Muscle of leg (tissue), 11 donors: ENCODE data around the gene RBP2. TPM values are rescaled to one million over a fixed set of nuclear protein-coding genes. Genes with fewer than 3 reads are reported as not detected.
"Not testable (repeated sequence)": the region's sequence is repeated elsewhere in the genome, so short reads cannot be mapped to it uniquely, and the experiment has no call there.

Source experiments
- DNase-seq: peaks from one replicate; pipeline ENCODE4 v3.0.0; 2013
- H3K27ac ChIP-seq: one replicate; pipeline ENCODE4 v1.5.1; 2013; ENCODE audit warnings: mild to moderate bottlenecking, low read length, control low read depth
- H3K27me3 ChIP-seq: one replicate; pipeline ENCODE4 v1.6.1; 2013; ENCODE audit warnings: low read length; ENCODE audit not compliant: control insufficient read depth, insufficient read depth
- H3K36me3 ChIP-seq: one replicate; pipeline ENCODE4 v1.6.1; 2013; ENCODE audit warnings: low read length; ENCODE audit not compliant: control insufficient read depth, insufficient read depth
- H3K4me1 ChIP-seq: one replicate; pipeline ENCODE4 v1.6.1; 2013; ENCODE audit warnings: low read length; ENCODE audit not compliant: control insufficient read depth, insufficient read depth
- H3K4me3 ChIP-seq: one replicate; pipeline ENCODE4 v1.5.1; 2013; ENCODE audit warnings: low read length, control low read depth
- H3K9me3 ChIP-seq: replicated peaks from 2 replicates; pipeline ENCODE4 v1.6.1; 2013; ENCODE audit warnings: low read depth, low read length; ENCODE audit not compliant: control insufficient read depth
- WGBS: methylation state at CpG from one replicate; pipeline ENCODE4 v1.1.5; 2013; ENCODE audit warnings: missing lambda C conversion rate; ENCODE audit not compliant: insufficient coverage; 5-methylcytosine and 5-hydroxymethylcytosine counted together
- polyA plus RNA-seq, 8 donors: library from polyadenylated mRNA; unstranded; fragments of 120-200 nt; gene quantifications; one replicate each; pipeline versions ENCODE4 v1.2.1 to v1.2.3, GENCODE V29; 2013; ENCODE audit warnings: inconsistent platforms in 1 of 8, low replicate concordance in 1 of 8; ENCODE audit not compliant: insufficient read length in 8 of 8, insufficient read depth in 1 of 8
- total RNA-seq: library from RNA; stranded (reverse); fragments of 120-200 nt; gene quantifications from one replicate; pipeline ENCODE4 v1.2.4, GENCODE V29; 2013

RBP2 gene
- total and polyA plus RNA-seq, 9 donors, result 0.41 to 81.1 (median 1.4) TPM; not detected in 4

DNA sequence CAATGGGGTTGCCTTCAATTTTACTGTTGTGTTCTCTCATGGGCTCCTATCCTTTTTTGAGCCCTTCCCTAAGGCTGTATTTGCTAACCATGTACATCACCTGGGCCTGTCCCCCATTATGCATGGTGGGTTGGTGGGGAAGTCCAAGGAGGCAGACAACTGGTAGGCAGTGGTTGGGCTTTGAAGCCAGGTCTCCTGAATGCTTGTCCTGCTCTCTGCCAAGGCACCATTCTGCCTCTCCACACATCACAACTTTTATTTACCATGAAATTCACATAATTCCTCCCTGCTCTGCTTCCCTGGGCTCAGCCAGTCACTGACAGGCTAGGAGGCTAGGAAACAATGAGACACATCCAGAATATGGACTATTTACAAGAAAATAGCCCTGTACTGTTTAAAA lies 45.8 kb downstream of the RBP2 start:
- Histone ChIP-seq H3K9me3 (peaks cover 2% of the 10 kb centered on the region), H3K27me3 (no peaks in the 10 kb centered on the region), H3K4me1 (no peaks in the 10 kb centered on the region), H3K27ac (no peak overlapping the region), H3K4me3 (no peak overlapping the region), H3K36me3 (peaks cover 3% of the 10 kb centered on the region)
- peak; percentile 63 for DNase-seq

DNA sequence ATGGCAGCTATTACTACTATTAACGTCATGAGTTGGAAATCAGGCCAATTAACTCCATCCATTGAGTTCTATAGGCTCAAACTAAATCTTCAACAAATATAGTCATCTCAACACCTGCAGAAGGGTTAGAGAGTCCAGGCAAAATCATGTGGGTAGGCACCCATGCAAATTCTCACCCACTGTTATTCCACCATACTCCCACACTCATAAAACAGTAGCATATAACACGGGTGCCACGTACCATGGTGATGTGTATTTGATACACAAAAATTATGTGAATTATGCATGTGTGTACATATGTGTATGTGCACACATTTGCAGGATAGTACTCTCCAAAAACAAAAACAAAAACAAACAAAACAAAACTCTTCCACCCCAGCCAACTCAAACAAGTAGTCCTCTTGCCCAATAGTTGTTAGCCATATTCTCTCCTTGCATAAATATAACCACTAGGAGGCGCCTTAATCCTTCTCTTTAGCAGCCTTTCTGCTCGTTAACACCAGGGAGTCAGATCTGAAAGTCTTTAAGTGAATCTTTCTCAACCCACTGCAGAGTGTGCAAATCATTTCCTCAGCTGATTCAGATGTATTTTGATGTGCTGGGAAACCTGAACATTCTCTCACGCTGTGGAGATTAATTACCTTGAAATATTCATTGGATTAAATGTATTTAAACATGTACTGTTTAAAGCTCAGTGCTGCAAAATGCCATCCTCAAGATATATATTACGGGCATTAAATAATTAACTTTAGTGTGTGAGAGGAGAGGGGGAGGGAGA lies 48.8 kb downstream of the RBP2 start:
- peak; percentile 85 for DNase-seq
- Histone ChIP-seq H3K27me3 (no peaks in the 10 kb centered on the region), H3K36me3 (peaks cover 9% of the 10 kb centered on the region), H3K27ac (no peak overlapping the region), H3K4me1 (no peaks in the 10 kb centered on the region), H3K4me3 (no peak overlapping the region), H3K9me3 (no peaks in the 10 kb centered on the region)
- WGBS, result 0% methylated on average over 1 of the region's 7 CpGs

GRCh38 chr3:139425745-139426400 lies 50.4 kb downstream of the RBP2 start:
- H3K4me3 ChIP-seq, result no peak overlapping the region
- DNase-seq, result no peak
- no peaks in the 10 kb centered on the region for H3K27me3 ChIP-seq
- no peaks in the 10 kb centered on the region for H3K4me1 ChIP-seq
- no CpG with 5 or more reads among the region's 5 CpGs for WGBS
- H3K9me3 ChIP-seq, result no peaks in the 10 kb centered on the region
- H3K27ac ChIP-seq, result no peak overlapping the region
- peaks cover 9% of the 10 kb centered on the region for H3K36me3 ChIP-seq

DNA sequence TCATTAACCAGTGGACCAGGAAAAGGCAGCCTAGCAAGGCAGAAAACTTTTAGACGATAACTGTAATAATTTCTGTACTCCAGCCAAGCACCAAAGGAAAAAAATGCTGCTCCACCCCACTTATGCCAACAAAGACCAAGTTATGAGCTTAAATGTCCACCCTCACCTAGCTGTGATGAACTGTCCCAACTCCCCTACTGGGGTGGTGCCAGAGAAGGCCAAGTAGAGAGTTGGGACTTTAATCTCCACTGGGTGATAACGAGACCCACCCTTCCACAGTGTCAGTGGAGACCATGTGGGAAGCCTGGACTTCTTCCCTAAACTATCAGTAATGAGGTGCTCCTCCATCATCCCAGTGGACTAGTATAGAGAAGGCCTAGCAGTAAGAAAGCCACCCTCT lies 53.1 kb downstream of the RBP2 start:
- Histone ChIP-seq H3K9me3 (no peaks in the 10 kb centered on the region), H3K4me1 (no peaks in the 10 kb centered on the region), H3K27me3 (no peaks in the 10 kb centered on the region), H3K4me3 (no peak overlapping the region), H3K36me3 (peaks cover 6% of the 10 kb centered on the region), H3K27ac (no peak overlapping the region)
- WGBS, result 100% methylated on average over 1 of the region's 2 CpGs
- DNase-seq, result no peak

- no peaks in the 10 kb centered on the region for H3K4me1 ChIP-seq
- H3K4me3 ChIP-seq, result no peak overlapping the region
- DNase-seq, result no peak
- no peaks in the 10 kb centered on the region for H3K27me3 ChIP-seq
- no CpG with 5 or more reads among the region's 1 CpG for WGBS
- peaks cover 3% of the 10 kb centered on the region for H3K9me3 ChIP-seq
- no peak overlapping the region for H3K27ac ChIP-seq
- peaks cover 6% of the 10 kb centered on the region for H3K36me3 ChIP-seq
Observed at GRCh38 chr3:139421460-139421859, 54.9 kb downstream of the RBP2 start.

- H3K9me3 ChIP-seq, result peaks cover 3% of the 10 kb centered on the region
- no peak overlapping the region for H3K4me3 ChIP-seq
- no peaks in the 10 kb centered on the region for H3K4me1 ChIP-seq
- no CpG with 5 or more reads among the region's 1 CpG for WGBS
- no peak for DNase-seq
- H3K36me3 ChIP-seq, result peaks cover 6% of the 10 kb centered on the region
- H3K27me3 ChIP-seq, result no peaks in the 10 kb centered on the region
- no peak overlapping the region for H3K27ac ChIP-seq
Observed at GRCh38 chr3:139421040-139421439, 55.3 kb downstream of the RBP2 start.

GRCh38 chr3:139418144-139418543 lies 58.2 kb downstream of the RBP2 start:
- H3K36me3 ChIP-seq, result no peaks in the 10 kb centered on the region
- H3K9me3 ChIP-seq, result peaks cover 21% of the 10 kb centered on the region
- DNase-seq, result no peak
- no peak overlapping the region for H3K27ac ChIP-seq
- H3K4me3 ChIP-seq, result no peak overlapping the region
- no peaks in the 10 kb centered on the region for H3K4me1 ChIP-seq
- 100% methylated on average over 2 of the region's 2 CpGs for WGBS
- H3K27me3 ChIP-seq, result no peaks in the 10 kb centered on the region

GRCh38 chr3:139416275-139416674 lies 60.0 kb downstream of the RBP2 start:
- Histone ChIP-seq H3K9me3 (peaks cover 25% of the 10 kb centered on the region), H3K4me1 (no peaks in the 10 kb centered on the region), H3K4me3 (no peak overlapping the region), H3K36me3 (no peaks in the 10 kb centered on the region), H3K27me3 (no peaks in the 10 kb centered on the region), H3K27ac (no peak overlapping the region)
- WGBS, result no CpG with 5 or more reads among the region's 1 CpG
- DNase-seq, result no peak

GRCh38 chr3:139414608-139415224 lies 61.6 kb downstream of the RBP2 start:
- no peak for DNase-seq
- WGBS, result 100% methylated on average over 2 of the region's 2 CpGs
- H3K9me3 ChIP-seq, result peaks cover 27% of the 10 kb centered on the region
- H3K4me1 ChIP-seq, result no peaks in the 10 kb centered on the region
- no peaks in the 10 kb centered on the region for H3K36me3 ChIP-seq
- no peak overlapping the region for H3K27ac ChIP-seq
- no peak overlapping the region for H3K4me3 ChIP-seq
- H3K27me3 ChIP-seq, result no peaks in the 10 kb centered on the region

GRCh38 chr3:139412891-139413290 lies 63.4 kb downstream of the RBP2 start:
- H3K4me1 ChIP-seq, H3K27me3 ChIP-seq, H3K27ac ChIP-seq, H3K4me3 ChIP-seq, H3K36me3 ChIP-seq, DNase-seq: not testable (repeated sequence)
- peaks cover 27% of the 10 kb centered on the region for H3K9me3 ChIP-seq
